HG03135 (cell line): ENCODE data around the gene CBLN3.
"Not testable (repeated sequence)": the region's sequence is repeated elsewhere in the genome, so short reads cannot be mapped to it uniquely, and the experiment has no call there.

ENCODE experiments used
- ATAC-seq: cut with Tn5 transposase; IDR thresholded peaks from one replicate; pipeline ENCODE4 v1.9.1; 2021; ENCODE audit warnings: mild to moderate bottlenecking, moderate library complexity; ENCODE audit not compliant: unreplicated experiment

CBLN3 gene

GRCh38 chr14:24429395-24430142 lies at the start of gene CBLN3, which contains the start of gene KHNYN:
Gene CBLN3, minus strand, starts transcription at chr14:24429668. Its CDS starts 614 bp downstream, at chr14:24429054.
Gene KHNYN, plus strand, starts transcription at chr14:24429954. Its CDS starts 777 bp downstream, at chr14:24430731.
- ATAC-seq = peak; percentile 82

DNA sequence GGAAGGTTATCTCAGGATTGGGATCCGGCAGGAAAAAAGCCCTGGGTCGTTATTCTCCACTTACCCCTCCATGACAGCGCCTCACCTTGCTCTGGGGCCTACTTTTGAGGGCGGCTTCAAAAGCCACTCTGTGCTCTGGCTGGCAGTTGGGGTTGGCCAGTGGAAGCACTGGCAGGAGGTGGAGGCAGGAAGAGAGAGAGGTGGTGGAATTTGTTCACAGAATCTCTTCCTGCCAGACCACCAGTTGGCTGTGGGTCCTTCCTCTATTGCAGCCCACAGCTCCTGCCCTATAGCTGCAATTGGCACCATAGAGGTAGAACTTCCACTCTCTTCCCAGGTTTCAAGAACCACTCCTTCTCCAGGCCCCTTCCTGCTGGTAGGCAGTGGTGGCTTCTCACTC lies 45.8 kb upstream of the CBLN3 start:
- ATAC-seq = no peak

DNA sequence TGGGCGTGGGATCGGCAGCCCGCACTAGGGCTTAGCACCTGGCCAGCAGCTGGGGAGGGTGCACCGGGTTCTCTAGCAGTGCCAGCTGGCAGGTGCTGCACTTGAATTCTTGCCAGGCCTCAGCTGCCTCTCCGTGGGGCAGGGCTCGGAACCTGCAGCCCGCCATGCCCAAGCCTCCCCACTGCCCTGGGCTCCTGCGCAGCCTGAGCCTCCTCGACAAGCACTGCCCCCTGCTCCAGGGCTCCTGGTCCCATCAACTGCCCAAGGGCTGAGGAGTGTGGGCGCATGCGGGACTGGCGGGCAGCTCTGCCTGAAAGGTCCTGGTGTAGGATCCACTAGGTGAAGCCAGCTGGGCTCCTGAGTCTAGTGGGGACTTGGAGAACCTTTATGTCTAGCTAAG lies 43.7 kb upstream of the CBLN3 start:
- ATAC-seq = no peak

DNA sequence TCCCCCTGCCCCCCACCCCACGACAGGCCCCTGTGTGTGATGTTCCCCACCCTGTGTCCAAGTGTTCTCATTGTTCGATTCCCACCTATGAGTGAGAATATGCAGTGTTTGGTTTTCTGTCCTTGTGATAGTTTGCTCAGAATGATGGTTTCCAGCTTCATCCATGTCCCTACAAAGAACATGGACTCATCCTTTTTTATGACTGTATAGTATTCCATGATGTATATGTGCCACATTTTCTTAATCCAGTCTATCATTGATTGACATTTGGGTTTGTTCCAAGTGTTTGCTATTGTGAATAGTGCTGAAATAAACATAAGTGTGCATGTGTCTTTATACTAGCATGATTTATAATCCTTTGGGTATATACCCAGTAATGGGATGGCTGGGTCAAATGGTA lies 41.0 kb upstream of the CBLN3 start:
- ATAC-seq = not testable (repeated sequence)

DNA sequence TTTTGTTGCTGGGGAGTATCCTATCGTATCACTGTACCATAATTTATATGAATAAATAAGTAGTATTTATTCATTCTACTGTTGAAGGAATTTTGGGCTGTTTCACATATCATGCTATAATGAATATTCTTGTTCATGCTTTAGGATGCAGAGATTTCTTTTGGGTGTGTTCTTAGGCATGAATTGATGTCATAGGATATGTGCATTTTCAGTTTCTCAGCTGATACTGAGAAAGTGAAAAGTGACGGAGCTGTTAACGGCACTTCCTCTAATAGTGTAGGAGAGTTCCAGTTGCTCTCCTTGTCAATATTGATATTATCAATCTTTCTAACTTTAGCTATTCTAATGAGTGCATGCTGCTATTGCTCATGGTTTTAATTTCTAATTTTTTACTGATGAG lies 36.3 kb upstream of the CBLN3 start:
- no peak for ATAC-seq

DNA sequence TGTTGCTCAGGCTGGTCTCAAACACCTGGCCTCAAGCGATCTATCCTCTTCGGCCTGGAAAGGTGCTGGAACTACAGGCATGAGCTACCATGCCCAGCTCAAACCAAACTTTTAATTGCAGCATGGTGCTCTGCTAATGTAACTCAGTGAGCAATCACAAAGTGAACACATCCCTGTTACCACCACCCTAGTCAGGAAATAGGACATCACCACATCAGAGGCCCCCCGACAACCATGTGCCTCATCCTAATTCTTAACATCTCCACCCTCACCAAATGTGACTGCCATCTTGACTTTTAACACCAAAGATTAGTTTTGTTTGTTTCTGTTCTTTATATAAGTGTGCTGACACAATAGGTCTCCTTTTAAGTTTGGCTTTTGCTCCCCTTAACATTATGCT lies 35.9 kb upstream of the CBLN3 start:
- ATAC-seq = no peak

DNA sequence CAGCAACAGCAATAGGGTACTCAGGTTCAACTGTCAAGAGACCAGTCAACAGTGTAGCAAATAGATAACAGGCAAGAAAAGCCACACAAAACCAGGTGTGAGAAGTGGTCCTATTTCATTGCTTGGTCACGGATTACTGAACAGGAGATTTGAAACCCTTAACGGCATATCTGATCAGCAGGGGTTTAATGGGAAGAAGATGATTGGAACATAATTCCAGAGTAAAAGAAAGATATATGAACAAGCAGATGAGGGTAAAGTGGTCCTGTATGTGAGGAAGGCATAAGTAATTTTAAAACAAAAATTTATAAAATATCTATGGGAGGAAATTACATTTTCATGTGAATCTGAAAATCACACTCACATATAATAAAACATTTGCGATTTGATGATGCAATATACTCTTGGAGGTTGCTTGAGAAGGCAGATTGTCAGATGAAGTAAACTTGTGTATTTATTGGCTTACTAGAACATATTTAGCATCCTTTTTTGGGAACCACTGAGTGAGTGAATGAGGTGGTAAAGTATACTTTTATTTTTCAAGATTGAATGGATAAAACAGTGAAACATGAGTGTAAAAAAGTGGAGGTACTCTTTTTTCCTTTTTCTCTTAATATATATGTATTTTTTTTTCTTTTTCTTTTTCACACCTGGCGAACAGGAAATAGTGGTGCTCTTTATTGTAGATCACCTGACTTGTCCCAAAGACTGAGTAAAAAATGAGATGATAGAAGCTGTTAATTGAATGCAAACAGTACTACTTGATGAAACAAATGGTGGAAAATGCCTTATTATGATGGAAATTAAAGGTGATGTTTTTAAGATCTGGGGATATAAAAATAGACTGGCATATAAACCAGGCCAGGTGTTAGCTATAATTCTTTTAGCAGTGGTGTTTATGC lies 34.7 kb upstream of the CBLN3 start:
- no peak for ATAC-seq

- ATAC-seq = no peak
Measured at GRCh38 chr14:24463017-24463883, 33.8 kb upstream of the CBLN3 start.

DNA sequence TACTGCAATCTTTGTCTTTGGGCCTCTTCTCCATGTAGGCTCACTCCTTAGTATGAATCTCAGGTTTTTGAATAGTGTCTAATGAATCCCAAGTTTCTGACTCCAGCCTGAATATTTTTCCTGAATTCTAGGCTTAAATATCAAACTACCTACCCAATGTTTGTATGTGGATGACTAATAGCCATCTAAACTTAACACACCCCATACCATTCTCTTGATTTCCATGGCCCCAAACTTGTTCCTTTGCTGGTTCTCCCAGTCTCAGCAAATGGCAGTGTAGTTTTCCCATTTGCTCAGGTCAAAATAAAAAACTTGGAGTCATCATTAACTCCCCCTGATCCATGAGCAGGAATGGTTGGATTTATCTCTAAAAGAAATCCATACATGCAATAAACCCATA lies 31.9 kb upstream of the CBLN3 start:
- no peak for ATAC-seq

GRCh38 chr14:24459331-24459730 lies 29.9 kb upstream of the CBLN3 start:
- no peak for ATAC-seq

DNA sequence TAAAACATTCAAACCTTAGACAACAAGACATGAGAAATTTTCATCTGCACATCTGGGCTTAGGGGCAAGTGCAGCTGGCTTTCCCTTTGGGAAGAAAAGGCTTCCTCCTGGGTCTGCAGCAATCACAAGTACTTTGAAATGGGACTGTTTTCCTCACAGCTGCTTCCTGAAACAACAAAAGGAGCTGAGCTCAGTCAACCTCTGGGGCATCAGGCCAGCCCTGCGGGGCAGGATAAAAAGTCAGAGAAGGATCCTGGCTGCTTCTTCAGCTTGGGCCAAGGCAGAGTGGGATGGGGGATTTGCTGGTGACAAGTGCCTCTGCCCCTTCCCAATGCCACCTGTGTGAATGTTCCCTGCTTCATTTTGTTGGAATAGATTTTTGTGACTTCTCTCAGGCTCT lies 29.3 kb upstream of the CBLN3 start:
- no peak for ATAC-seq

DNA sequence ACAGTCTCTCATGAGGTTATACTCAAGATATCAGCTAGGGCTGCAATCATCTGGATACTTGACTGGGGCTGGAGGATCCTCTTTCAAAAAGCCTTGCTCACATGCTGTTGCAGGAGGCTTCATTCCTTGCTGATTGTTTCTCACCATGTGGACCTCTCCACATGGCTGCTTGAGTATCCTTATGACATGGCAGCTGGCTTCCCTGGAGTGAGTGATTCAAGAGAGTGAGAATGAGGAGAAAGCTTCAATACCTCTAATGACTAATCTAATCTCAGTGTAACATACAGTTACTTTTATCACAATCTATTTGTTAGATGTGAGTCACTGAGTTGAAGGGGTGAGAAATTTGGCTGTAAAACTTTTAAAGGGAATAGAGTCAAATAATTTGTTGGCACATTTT lies 27.5 kb upstream of the CBLN3 start:
- ATAC-seq = no peak

- not testable (repeated sequence) for ATAC-seq
Measured at GRCh38 chr14:24450828-24451227, 21.4 kb upstream of the CBLN3 start.

- no peak for ATAC-seq
Measured at GRCh38 chr14:24443053-24443665, 13.7 kb upstream of the CBLN3 start.

DNA sequence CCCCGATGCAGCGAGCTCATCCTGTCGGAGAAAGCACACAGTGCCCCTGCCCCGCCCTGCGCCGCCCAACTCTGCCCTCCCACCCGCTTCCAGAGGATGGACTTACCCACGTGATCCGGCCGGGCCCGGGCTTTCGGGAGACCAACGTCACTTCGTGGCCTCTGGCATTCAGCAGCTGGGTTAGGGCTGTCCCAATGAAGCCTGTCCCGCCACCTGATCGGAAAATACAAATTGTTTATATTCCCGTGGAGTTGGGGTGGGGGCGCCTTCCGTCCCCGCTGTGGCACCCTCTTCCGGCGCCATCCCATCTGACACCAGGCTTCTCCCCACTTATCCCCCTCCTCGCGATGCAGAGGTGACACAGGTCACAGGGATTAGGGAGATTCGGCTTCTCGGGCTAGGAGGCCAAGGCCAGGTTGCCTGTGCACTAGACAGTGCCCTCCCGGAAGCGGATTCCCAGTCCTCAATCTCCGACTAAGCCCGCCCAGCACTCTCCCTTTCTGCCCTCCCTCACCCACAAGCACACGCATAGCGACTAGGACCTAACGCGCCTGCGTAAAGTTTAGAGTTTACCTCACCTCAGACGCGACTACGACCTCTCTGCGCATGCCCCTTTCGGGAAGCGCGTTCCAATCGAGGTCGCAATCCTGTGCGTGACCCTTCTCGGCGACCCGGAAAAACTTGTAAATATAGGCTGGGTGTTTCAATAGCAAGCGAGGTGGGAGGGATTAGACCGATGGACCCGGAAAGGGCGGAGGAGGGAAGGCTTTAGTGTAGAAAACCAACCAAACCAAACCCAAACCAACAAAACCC lies 13.0 kb upstream of the CBLN3 start, which contains the start of gene SDR39U1:
Gene SDR39U1 (minus strand): TSS at position 537 of the 813 bp plus-strand sequence. CDS start 7 bp downstream, at position 530.
- peak; percentile 91 for ATAC-seq

DNA sequence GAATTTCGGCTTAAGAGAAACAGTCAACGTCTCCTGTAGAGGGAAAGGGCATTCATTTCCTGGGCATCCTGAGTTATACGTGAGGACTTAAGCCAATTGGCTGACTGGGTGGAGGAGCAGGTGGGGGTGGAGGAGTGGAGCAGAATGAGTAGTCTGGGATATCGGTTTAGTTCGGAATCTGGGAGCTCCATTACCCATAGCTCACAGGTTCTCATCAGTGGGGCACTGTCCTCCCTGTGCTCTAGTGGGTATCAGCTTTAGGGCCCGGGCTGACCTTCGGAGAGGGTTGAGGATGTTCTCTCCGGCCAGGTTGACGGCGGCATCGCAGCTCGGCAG lies 12.4 kb upstream of the CBLN3 start:
- no peak for ATAC-seq

DNA sequence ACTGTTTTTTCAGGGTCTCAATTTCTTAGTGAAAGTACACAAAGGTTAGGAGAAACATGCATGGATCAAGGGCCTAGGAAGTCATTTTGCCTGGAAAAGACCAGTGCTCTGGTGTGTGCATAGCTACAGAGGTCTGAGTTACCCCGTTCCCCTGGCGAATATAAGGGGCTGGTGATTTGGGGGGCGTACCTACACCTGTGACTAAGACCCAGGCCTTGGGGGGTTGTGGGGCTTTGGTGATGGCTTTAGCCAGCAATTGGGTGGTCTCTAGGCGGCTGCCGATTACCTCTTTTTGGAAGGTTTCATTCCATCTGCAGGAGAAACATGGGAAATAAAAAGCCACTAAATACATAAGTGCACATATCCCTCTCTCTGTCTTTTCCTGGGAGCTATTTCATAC lies 12.0 kb upstream of the CBLN3 start:
- no peak for ATAC-seq

DNA sequence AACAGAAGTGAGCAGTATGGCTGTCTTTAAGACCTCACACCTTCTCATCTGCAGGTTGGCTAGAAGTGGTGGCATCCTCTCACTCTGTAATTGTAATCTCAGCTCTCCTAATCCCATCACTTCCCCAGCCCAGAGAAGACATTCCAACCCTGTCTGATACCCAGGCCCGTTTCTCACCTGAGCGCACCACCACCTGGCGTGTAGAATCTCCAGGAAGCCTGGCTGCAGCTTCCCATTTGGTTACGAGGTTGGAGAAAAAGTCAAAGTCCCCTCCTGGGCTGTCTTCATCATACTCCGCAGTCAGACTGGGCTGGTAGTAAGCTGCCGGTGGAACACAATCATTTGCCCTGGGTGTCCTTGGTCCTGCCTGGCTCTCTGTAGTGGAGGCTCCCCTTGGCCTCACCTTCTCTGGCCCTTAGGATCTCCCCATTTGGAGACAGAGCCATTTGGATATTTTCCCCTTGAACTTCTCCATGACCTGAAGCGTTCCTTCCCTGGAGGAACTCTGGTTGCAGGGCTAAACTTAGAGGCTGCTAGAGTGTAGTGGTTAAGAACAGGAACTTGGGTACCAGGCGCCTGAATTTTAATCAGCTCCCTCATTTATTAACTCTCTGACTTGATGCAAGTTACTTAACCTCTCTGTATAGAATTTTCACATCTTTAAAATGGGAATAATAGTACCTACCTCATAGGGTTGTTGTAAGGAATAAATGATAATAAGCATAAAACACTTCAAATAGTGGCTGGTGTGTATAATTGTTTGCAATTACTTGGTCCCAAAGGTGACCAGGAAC lies 11.3 kb upstream of the CBLN3 start:
- ATAC-seq = no peak
